Keratinocyte (primary cell): Measurements from ENCODE around the gene CDK14.

Experiments used
- CTCF ChIP-seq, 3 experiments: IDR thresholded peaks in 1 of 3; conservative IDR thresholded peaks in 1 of 3; optimal IDR thresholded peaks in 1 of 3; 2 replicates in 2 of 3; 3 replicates in 1 of 3; pipeline versions ENCODE3 to v1.5.1; 2011; ENCODE audit warnings: low read length in 3 of 3, mild to moderate bottlenecking in 3 of 3, moderate library complexity in 2 of 3, control low read depth in 1 of 3, inconsistent platforms in 1 of 3; ENCODE audit not compliant: insufficient read depth in 2 of 3; ENCODE audit errors: extremely low read depth in 1 of 3
- EZH2 ChIP-seq: IDR thresholded peaks from one replicate; pipeline ENCODE4 v1.6.1; 2012; ENCODE audit warnings: inconsistent platforms, mild to moderate bottlenecking, low read length, moderate library complexity

- TF ChIP-seq CTCF (optimal IDR thresholded peaks at IDR 0.05 in 1 of 3, IDR thresholded peaks at IDR 0.05 in 1 of 3, conservative IDR thresholded peaks at IDR 0.05 in 1 of 3; ENCODE audit: extremely low read depth in 1 of 3, insufficient read depth in 2 of 3, low read length in 3 of 3) (no peak), EZH2 (no peak)
Measured at GRCh38 chr7:90723233-90723632, 127.1 kb downstream of the CDK14 start.
